Measurements from ENCODE around the gene CDH4. TPM values are rescaled to one million over a fixed set of nuclear protein-coding genes. Genes with fewer than 3 reads are reported as not detected.

The CDH4 gene
- total RNA-seq, 1 donor from 2014 or later = not detected

DNA sequence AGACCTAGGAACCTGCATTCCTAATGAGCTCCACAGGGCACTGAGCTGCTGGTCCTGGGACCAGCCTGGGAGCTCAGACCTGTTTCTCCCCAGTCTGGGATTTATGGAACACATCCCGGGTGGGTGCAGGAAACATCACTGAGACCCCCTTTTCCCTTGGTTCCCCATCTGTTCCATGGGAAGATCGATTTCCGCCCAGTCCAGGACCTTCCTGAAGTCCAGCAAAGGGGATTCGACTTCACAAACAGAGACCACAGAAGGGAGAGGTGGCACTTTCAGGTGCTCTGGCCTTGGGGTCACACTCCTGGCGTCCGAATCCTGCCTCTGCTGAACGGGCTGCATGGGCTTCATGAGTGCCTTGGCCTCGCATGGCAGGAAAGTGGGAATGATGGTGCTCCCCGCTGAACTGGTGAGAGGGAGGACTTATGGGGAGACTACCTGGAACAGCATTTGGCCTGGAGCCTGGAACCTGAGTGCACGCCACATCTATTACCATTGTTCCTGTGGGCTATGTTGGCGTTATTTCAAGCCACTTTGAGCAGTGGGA lies 517.3 kb downstream of the CDH4 start:
- Mint-ChIP-seq H3K36me3 (ENCODE audit: low read depth) (no peaks in the 10 kb centered on the region), H3K9me3 (no peaks in the 10 kb centered on the region), H3K4me3 (no peak overlapping the region), H3K27ac (no peak overlapping the region), H3K27me3 (no peaks in the 10 kb centered on the region), H3K4me1 (no peaks in the 10 kb centered on the region)
- ChIA-PET CTCF (no interaction called here), POLR2A (no interaction called here)
- no peak for TF ChIP-seq CTCF (IDR thresholded peaks at IDR 0.05)
- intact Hi-C loops (cut with micrococcal nuclease) = no loop called here
- DNase-seq (no peak), ATAC-seq (ENCODE audit: low read depth) (no peak)

DNA sequence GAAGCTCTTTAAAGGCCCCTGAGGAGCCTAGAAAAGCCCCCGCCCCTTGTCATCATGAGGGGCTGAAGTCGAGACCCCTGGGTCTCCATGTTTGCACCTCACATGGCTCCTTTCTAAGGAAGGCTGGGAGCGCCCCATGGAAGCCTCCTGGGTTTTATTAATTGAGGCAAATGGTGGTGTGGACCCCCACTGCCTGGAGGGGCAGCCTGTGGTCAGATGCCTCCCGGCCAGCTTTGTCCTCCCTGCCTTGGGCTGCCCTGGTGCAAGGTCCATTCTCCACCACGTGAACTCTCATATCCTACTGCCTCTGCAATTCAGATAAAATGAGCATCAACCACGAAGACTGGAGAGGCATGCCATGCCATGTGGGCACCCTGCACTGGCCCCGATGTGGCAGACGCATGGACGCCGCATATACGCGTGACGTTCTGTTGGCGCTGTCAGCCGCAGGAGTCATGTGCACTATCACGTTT lies 518.1 kb downstream of the CDH4 start:
- no peaks in the 10 kb centered on the region for H3K27me3 Mint-ChIP-seq

DNA sequence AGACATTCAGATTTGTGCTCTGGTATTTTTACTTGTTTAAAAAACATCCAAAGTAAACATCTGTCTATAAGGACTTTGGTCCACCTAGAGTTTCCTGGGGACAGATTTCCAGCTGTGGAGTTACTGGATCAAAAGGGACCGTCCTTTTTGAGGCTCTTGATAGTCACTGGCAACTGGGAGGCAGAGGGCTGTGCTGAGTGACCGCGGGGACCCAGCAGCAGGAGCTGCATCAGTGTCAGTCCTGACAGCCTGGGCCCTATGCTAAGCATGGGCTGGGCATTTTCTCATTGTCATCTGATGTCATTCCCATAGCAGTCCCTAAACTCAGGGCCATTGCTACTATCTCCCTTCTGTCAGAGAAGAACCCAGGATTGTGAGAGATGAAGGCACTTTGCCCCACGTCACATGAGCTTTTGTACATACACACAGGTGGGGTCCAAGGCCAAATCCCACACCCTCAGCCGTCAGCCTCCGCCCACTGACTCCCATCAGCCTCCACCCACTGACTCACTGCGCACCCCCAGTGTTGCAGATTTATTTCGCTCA lies 519.8 kb downstream of the CDH4 start:
- ChIA-PET CTCF (no interaction called here), POLR2A (no interaction called here)
- ATAC-seq (ENCODE audit: low read depth) (no peak), DNase-seq (no peak)
- no peak for TF ChIP-seq CTCF (IDR thresholded peaks at IDR 0.05)
- Mint-ChIP-seq H3K4me3 (no peak overlapping the region), H3K4me1 (no peaks in the 10 kb centered on the region), H3K27ac (no peak overlapping the region), H3K9me3 (no peaks in the 10 kb centered on the region), H3K27me3 (no peaks in the 10 kb centered on the region), H3K36me3 (ENCODE audit: low read depth) (no peaks in the 10 kb centered on the region)
- intact Hi-C loops (cut with micrococcal nuclease) = no loop called here

More for the DNA sequence above, 518.1 kb downstream of the CDH4 start:
- no peak for DNase-seq
- POLR2A ChIA-PET = no interaction called here
- Mint-ChIP-seq H3K4me1 (no peaks in the 10 kb centered on the region), H3K27ac (no peak overlapping the region), H3K9me3 (no peaks in the 10 kb centered on the region), H3K36me3 (ENCODE audit: low read depth) (no peaks in the 10 kb centered on the region), H3K4me3 (no peak overlapping the region)
- TF ChIP-seq CTCF (IDR thresholded peaks at IDR 0.05) = no peak
- intact Hi-C loops (cut with micrococcal nuclease) = no loop called here
- CTCF ChIA-PET = interaction anchor here (0.7 kb wide), 1 partner anchor 9 kb away, joined by 3 read pairs; no protein-coding TSS in a partner anchor
- ATAC-seq (ENCODE audit: low read depth) = no peak

DNA sequence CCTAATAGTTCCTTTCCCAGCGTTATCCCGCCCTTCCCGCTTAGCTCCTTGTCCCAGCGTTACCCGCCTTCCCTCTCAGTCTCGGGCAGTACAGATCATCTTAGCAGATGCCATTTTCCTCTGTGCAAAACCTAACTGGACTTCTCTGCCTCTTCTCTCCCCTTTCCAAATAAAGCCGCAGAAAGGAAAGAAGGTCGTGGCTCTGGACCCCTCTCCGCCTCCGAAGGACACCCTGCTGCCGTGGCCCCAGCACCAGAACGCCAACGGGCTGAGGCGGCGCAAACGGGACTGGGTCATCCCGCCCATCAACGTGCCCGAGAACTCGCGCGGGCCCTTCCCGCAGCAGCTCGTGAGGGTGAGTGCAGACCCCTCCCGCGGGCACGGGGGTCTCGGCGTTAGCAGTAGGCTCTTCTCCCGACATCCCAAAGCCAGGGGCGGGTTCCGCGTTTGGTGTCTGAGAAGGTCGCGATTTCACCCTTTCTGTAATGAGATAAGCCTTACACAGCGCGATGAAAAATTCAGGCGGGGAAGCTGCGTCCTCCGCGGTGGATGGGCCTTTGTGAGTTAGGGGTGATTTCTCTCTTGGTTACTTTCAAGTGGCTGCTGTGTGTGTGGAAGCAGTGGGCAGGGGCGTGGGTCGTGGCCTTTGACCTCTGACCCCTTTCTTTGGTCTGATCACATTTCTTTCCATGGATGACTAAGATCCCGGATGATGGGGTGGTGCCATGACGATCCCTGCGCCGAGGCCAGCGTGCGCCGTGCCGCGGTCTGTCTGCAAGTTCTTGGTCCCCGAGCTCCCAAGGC lies 521.0 kb downstream of the CDH4 start:
- ChIA-PET POLR2A (no interaction called here), CTCF (no interaction called here)
- intact Hi-C loops (cut with micrococcal nuclease) = no loop called here
- Mint-ChIP-seq H3K4me1 (no peaks in the 10 kb centered on the region), H3K36me3 (ENCODE audit: low read depth) (no peaks in the 10 kb centered on the region), H3K27ac (no peak overlapping the region), H3K4me3 (no peak overlapping the region), H3K27me3 (no peaks in the 10 kb centered on the region), H3K9me3 (no peaks in the 10 kb centered on the region)
- DNase-seq = no peak
- ATAC-seq (ENCODE audit: low read depth) = no peak
- TF ChIP-seq CTCF (IDR thresholded peaks at IDR 0.05) = no peak

DNA sequence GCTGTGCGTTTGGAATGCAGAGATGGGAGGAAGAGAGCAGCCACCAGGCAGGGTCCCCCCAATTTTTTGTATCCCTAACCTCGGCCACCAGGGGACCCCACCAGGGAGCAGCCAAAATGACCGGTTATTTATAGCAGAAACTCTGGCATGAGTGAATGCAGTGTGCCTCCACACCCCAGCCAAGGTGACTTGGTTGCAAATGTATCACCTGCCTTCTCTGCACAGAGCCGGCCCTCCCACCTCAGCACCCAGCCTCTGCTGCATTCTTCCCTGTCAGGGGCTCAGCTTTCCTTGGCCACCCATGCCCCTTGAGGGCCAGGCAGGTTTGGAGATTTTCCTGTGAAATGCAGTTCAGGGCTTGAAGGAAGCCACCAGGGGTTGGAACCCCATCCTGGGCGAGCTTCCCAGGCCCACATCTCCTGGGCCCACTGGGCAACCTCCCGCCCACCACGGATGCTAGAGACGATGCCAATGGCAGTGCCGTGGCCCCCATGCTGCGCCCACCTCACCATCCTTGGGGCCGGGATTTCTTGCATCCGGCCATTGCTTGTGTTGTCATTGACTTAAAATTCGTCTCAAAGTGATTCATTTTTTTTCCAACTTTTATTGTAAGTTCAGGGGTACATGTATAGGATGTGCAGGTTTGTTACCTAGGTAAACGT lies 522.0 kb downstream of the CDH4 start:
- Mint-ChIP-seq H3K4me3 (no peak overlapping the region), H3K9me3 (no peaks in the 10 kb centered on the region), H3K27ac (no peak overlapping the region), H3K27me3 (no peaks in the 10 kb centered on the region), H3K36me3 (ENCODE audit: low read depth) (no peaks in the 10 kb centered on the region), H3K4me1 (no peaks in the 10 kb centered on the region)
- ATAC-seq (ENCODE audit: low read depth) (no peak), DNase-seq (no peak)
- no peak for TF ChIP-seq CTCF (IDR thresholded peaks at IDR 0.05)
- ChIA-PET POLR2A (no interaction called here), CTCF (no interaction called here)
- intact Hi-C loops (cut with micrococcal nuclease) = no loop called here

Data from activated B cell treated with CpG ODN at 0.5 μM for 24 hours (primary cell).